GM18499 (cell line): ENCODE measurements around the gene NELFA.
"Not testable (repeated sequence)": the region's sequence is repeated elsewhere in the genome, so short reads cannot be mapped to it uniquely, and the experiment has no call there.

ENCODE experiments used
- ATAC-seq: cut with Tn5 transposase; IDR thresholded peaks from one replicate; pipeline ENCODE4 v1.9.1; 2021; ENCODE audit warnings: moderate number of reproducible peaks; ENCODE audit not compliant: insufficient read depth, unreplicated experiment

The NELFA gene

GRCh38 chr4:2041239-2042130 is 32.7 kb upstream of the NELFA start:
- ATAC-seq: no peak

GRCh38 chr4:2040391-2041238 is 31.8 kb upstream of the NELFA start:
- no peak for ATAC-seq

GRCh38 chr4:2036866-2037265 is 28.1 kb upstream of the NELFA start:
- no peak for ATAC-seq

- no peak for ATAC-seq
Measured at GRCh38 chr4:2036327-2036726, 27.6 kb upstream of the NELFA start.

- not testable (repeated sequence) for ATAC-seq
Measured at GRCh38 chr4:2031161-2031560, 22.4 kb upstream of the NELFA start.

- ATAC-seq: not testable (repeated sequence)
Measured at GRCh38 chr4:2027120-2027519, 18.3 kb upstream of the NELFA start.

- no peak for ATAC-seq
Measured at GRCh38 chr4:2025817-2026216, 17.0 kb upstream of the NELFA start.

GRCh38 chr4:2024683-2025082 is 15.9 kb upstream of the NELFA start:
- ATAC-seq: no peak

- not testable (repeated sequence) for ATAC-seq
Measured at GRCh38 chr4:2021358-2022018, 12.7 kb upstream of the NELFA start.

- ATAC-seq: no peak
Measured at GRCh38 chr4:2015008-2015407, 6.2 kb upstream of the NELFA start.

- no peak for ATAC-seq
Measured at GRCh38 chr4:2011583-2011982, 2.8 kb upstream of the NELFA start.

GRCh38 chr4:2009651-2010233 is 968 bp upstream of the NELFA start:
- ATAC-seq: no peak

GRCh38 chr4:2008671-2008920 is 178 bp downstream of the NELFA start:
- no peak for ATAC-seq

GRCh38 chr4:2007804-2008670 is 737 bp downstream of the NELFA start:
- ATAC-seq: no peak

- ATAC-seq: no peak
Measured at GRCh38 chr4:2006956-2007653, 1.7 kb downstream of the NELFA start.

GRCh38 chr4:2006367-2006766 is 2.4 kb downstream of the NELFA start:
- ATAC-seq: no peak

- ATAC-seq: not testable (repeated sequence)
Measured at GRCh38 chr4:2003361-2003760, 5.4 kb downstream of the NELFA start.

- not testable (repeated sequence) for ATAC-seq
Measured at GRCh38 chr4:1999308-1999707, 9.5 kb downstream of the NELFA start.

- ATAC-seq: no peak
Measured at GRCh38 chr4:1998296-1998695, 10.5 kb downstream of the NELFA start.
